ENCODE measurements around the gene BAHD1.

The BAHD1 gene

GRCh38 chr15:40438712-40439111 lies 2.0 kb upstream of the BAHD1 start:
- peaks cover 2% of the 10 kb centered on the region for H3K79me2 ChIP-seq
- no peaks in the 10 kb centered on the region for H3K27me3 ChIP-seq (ENCODE audit: control insufficient read depth, insufficient read depth, low read length)
- H3K9me3 ChIP-seq (ENCODE audit: control insufficient read depth, low read length): no peaks in the 10 kb centered on the region
- H3K4me3 ChIP-seq (ENCODE audit: low read depth, low read length): no peak overlapping the region
- no peak overlapping the region for H2AFZ ChIP-seq
- no peak overlapping the region for H3K9ac ChIP-seq
- H3K27ac ChIP-seq: no peak overlapping the region
- TF ChIP-seq CTCF (IDR thresholded peaks at IDR 0.05): no peak
- H3K4me2 ChIP-seq (ENCODE audit: low read length): no peak overlapping the region
- no peaks in the 10 kb centered on the region for H3K36me3 ChIP-seq (ENCODE audit: control insufficient read depth, insufficient read depth, low read length)
- H3K4me1 ChIP-seq: peaks cover 11% of the 10 kb centered on the region

- Histone ChIP-seq H3K36me3 (ENCODE audit: control insufficient read depth, insufficient read depth, low read length) (no peaks in the 10 kb centered on the region), H3K9me3 (ENCODE audit: control insufficient read depth, low read length) (no peaks in the 10 kb centered on the region), H3K27ac (peak overlapping the region; percentile 54), H3K79me2 (peaks cover 2% of the 10 kb centered on the region), H3K4me3 (ENCODE audit: low read depth, low read length) (peak overlapping the region; percentile 71), H3K4me2 (ENCODE audit: low read length) (peak overlapping the region; percentile 70), H3K9ac (no peak overlapping the region), H2AFZ (peak overlapping the region; percentile 86), H3K27me3 (ENCODE audit: control insufficient read depth, insufficient read depth, low read length) (no peaks in the 10 kb centered on the region), H3K4me1 (peaks cover 11% of the 10 kb centered on the region)
- TF ChIP-seq CTCF (IDR thresholded peaks at IDR 0.05): no peak
Measured at GRCh38 chr15:40439461-40439959, 1.2 kb upstream of the BAHD1 start.

GRCh38 chr15:40439960-40440742 lies 602 bp upstream of the BAHD1 start:
- H3K27ac ChIP-seq: peak overlapping the region; percentile 54
- no peak for TF ChIP-seq CTCF (IDR thresholded peaks at IDR 0.05)
- peaks cover 11% of the 10 kb centered on the region for H3K4me1 ChIP-seq
- no peaks in the 10 kb centered on the region for H3K36me3 ChIP-seq (ENCODE audit: control insufficient read depth, insufficient read depth, low read length)
- peak overlapping the region; percentile 71 for H3K4me3 ChIP-seq (ENCODE audit: low read depth, low read length)
- H3K79me2 ChIP-seq: peaks cover 2% of the 10 kb centered on the region
- H3K4me2 ChIP-seq (ENCODE audit: low read length): peak overlapping the region; percentile 70
- peak overlapping the region; percentile 86 for H2AFZ ChIP-seq
- no peaks in the 10 kb centered on the region for H3K27me3 ChIP-seq (ENCODE audit: control insufficient read depth, insufficient read depth, low read length)
- H3K9me3 ChIP-seq (ENCODE audit: control insufficient read depth, low read length): no peaks in the 10 kb centered on the region
- H3K9ac ChIP-seq: no peak overlapping the region

- H3K4me2 ChIP-seq (ENCODE audit: low read length): peak overlapping the region; percentile 73
- no peak for TF ChIP-seq CTCF (IDR thresholded peaks at IDR 0.05)
- H3K27ac ChIP-seq: no peak overlapping the region
- H3K36me3 ChIP-seq (ENCODE audit: control insufficient read depth, insufficient read depth, low read length): no peaks in the 10 kb centered on the region
- H3K4me3 ChIP-seq (ENCODE audit: low read depth, low read length): peak overlapping the region; percentile 62
- no peak overlapping the region for H3K9ac ChIP-seq
- no peaks in the 10 kb centered on the region for H3K27me3 ChIP-seq (ENCODE audit: control insufficient read depth, insufficient read depth, low read length)
- peaks cover 2% of the 10 kb centered on the region for H3K79me2 ChIP-seq
- H2AFZ ChIP-seq: no peak overlapping the region
- no peaks in the 10 kb centered on the region for H3K9me3 ChIP-seq (ENCODE audit: control insufficient read depth, low read length)
- peaks cover 3% of the 10 kb centered on the region for H3K4me1 ChIP-seq
Measured at GRCh38 chr15:40441565-40442531, 1.1 kb downstream of the BAHD1 start.
